ENCODE results near the gene CD48. TPM values are rescaled to one million over a fixed set of nuclear protein-coding genes. Genes with fewer than 3 reads are reported as not detected.

The CD48 gene
- total RNA-seq, 1 experiment from 2014 or later = not detected

- H3K4me1 ChIP-seq (ENCODE audit: insufficient read depth, low read length, poor library complexity, severe bottlenecking) = peaks cover 3% of the 10 kb centered on the region
- H3K27me3 ChIP-seq (replicated peaks; ENCODE audit: insufficient read depth, low read depth, low read length, poor library complexity) = no peaks in the 10 kb centered on the region
- H3K4me3 ChIP-seq (ENCODE audit: low read depth, low read length, poor library complexity, severe bottlenecking) = no peak overlapping the region
- ChIA-PET POLR2A (ENCODE audit: low non-redundant PET) (no interaction called here), CTCF (no interaction called here)
- DNase-seq (ENCODE audit: low spot score) = no peak
- no peaks in the 10 kb centered on the region for H3K36me3 ChIP-seq (ENCODE audit: insufficient read depth, low read length, poor library complexity, severe bottlenecking)
- no peak overlapping the region for H3K27ac ChIP-seq (ENCODE audit: low read depth, low read length, poor library complexity, severe bottlenecking)
- no TSS peak for BruUV-seq (replicated peaks)
- H3K9me3 ChIP-seq (ENCODE audit: low read depth, low read length, poor library complexity, severe bottlenecking) = no peaks in the 10 kb centered on the region
- TF ChIP-seq CTCF (conservative IDR thresholded peaks at IDR 0.05; ENCODE audit: low read depth, low read length) (no peak), EZH2 (IDR thresholded peaks at IDR 0.05; ENCODE audit: borderline replicate concordance, low read depth, low read length, poor library complexity, severe bottlenecking) (no peak)
- intact Hi-C loops (cut with micrococcal nuclease; ENCODE audit: unreplicated experiment) = no loop called here
Measured at GRCh38 chr1:160638926-160639325, 72.7 kb downstream of the CD48 start.

GRCh38 chr1:160638540-160638857 lies 73.1 kb downstream of the CD48 start:
- intact Hi-C loops (cut with micrococcal nuclease; ENCODE audit: unreplicated experiment) = no loop called here

GRCh38 chr1:160637821-160638539 lies 73.6 kb downstream of the CD48 start:
- TF ChIP-seq EZH2 (IDR thresholded peaks at IDR 0.05; ENCODE audit: borderline replicate concordance, low read depth, low read length, poor library complexity, severe bottlenecking) (no peak), CTCF (conservative IDR thresholded peaks at IDR 0.05; ENCODE audit: low read depth, low read length) (no peak)
- H3K4me1 ChIP-seq (ENCODE audit: insufficient read depth, low read length, poor library complexity, severe bottlenecking) = peaks cover 3% of the 10 kb centered on the region
- peak; percentile 23 for DNase-seq (ENCODE audit: low spot score)
- no TSS peak for BruUV-seq (replicated peaks)
- no peak overlapping the region for H3K27ac ChIP-seq (ENCODE audit: low read depth, low read length, poor library complexity, severe bottlenecking)
- intact Hi-C loops (cut with micrococcal nuclease; ENCODE audit: unreplicated experiment) = no loop called here
- no peaks in the 10 kb centered on the region for H3K9me3 ChIP-seq (ENCODE audit: low read depth, low read length, poor library complexity, severe bottlenecking)
- H3K27me3 ChIP-seq (replicated peaks; ENCODE audit: insufficient read depth, low read depth, low read length, poor library complexity) = no peaks in the 10 kb centered on the region
- H3K36me3 ChIP-seq (ENCODE audit: insufficient read depth, low read length, poor library complexity, severe bottlenecking) = no peaks in the 10 kb centered on the region
- POLR2A ChIA-PET (ENCODE audit: low non-redundant PET) = no interaction called here
- H3K4me3 ChIP-seq (ENCODE audit: low read depth, low read length, poor library complexity, severe bottlenecking) = no peak overlapping the region
- CTCF ChIA-PET = no interaction called here

More at GRCh38 chr1:160638540-160638857, 73.1 kb downstream of the CD48 start:
- no peaks in the 10 kb centered on the region for H3K27me3 ChIP-seq (replicated peaks; ENCODE audit: insufficient read depth, low read depth, low read length, poor library complexity)
- DNase-seq (ENCODE audit: low spot score) = no peak
- H3K9me3 ChIP-seq (ENCODE audit: low read depth, low read length, poor library complexity, severe bottlenecking) = no peaks in the 10 kb centered on the region
- CTCF ChIA-PET = no interaction called here
- TF ChIP-seq EZH2 (IDR thresholded peaks at IDR 0.05; ENCODE audit: borderline replicate concordance, low read depth, low read length, poor library complexity, severe bottlenecking) (no peak), CTCF (conservative IDR thresholded peaks at IDR 0.05; ENCODE audit: low read depth, low read length) (no peak)
- no peak overlapping the region for H3K4me3 ChIP-seq (ENCODE audit: low read depth, low read length, poor library complexity, severe bottlenecking)
- H3K36me3 ChIP-seq (ENCODE audit: insufficient read depth, low read length, poor library complexity, severe bottlenecking) = no peaks in the 10 kb centered on the region
- BruUV-seq (replicated peaks) = no TSS peak
- no peak overlapping the region for H3K27ac ChIP-seq (ENCODE audit: low read depth, low read length, poor library complexity, severe bottlenecking)
- peaks cover 3% of the 10 kb centered on the region for H3K4me1 ChIP-seq (ENCODE audit: insufficient read depth, low read length, poor library complexity, severe bottlenecking)
- POLR2A ChIA-PET (ENCODE audit: low non-redundant PET) = no interaction called here
